Activated effector memory CD4-positive, alpha-beta T cell treated with anti-CD3 and anti-CD28 coated beads, Interleukin-2, amount 50 U/mL, for 16 hours (primary cell): ENCODE measurements around the gene KCNK13.
"Not testable (repeated sequence)": the region's sequence is repeated elsewhere in the genome, so short reads cannot be mapped to it uniquely, and the experiment has no call there.

Source experiments
- DNase-seq: peaks from one replicate; pipeline ENCODE4 v3.0.0-alpha.2; 2020

KCNK13 gene

DNA sequence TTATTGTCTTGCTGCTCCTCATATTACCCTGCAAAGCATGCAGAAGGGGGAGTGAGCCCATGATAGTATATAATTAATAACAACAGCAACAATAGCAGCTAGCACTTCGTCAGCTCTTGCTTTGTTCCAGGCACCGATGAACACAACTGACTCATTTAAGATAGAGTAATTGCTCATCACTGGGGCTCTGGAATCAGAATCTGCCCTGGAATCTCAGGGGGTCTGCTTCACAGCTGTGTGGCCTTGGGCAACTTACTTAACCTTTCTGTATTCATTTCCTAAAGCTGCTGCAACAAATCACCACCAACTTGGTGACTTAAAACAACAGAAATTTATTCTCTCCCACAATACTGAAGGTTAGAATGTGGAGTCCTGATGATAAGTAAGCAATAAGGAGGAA is 139.6 kb downstream of the KCNK13 start:
- no peak for DNase-seq

DNA sequence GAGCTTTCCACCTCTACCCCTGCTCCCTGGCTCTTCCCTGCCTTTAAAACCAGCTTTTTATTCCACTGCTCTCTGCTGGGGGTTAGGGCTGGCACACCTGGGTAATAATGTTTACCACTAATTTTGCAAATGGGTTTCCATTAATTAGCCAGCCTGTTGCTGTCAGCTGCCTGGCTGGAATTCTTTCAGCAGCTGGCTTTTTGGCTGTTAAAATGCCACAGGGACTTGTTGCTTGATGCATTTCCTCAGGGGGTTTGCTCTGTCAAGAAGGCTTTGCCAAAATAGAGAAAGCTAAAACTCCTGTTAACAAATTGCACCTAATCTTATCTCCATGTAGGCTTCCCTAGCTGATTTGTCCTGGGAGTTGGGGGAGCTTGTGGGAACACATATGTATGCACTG is 142.7 kb downstream of the KCNK13 start:
- DNase-seq = no peak

DNA sequence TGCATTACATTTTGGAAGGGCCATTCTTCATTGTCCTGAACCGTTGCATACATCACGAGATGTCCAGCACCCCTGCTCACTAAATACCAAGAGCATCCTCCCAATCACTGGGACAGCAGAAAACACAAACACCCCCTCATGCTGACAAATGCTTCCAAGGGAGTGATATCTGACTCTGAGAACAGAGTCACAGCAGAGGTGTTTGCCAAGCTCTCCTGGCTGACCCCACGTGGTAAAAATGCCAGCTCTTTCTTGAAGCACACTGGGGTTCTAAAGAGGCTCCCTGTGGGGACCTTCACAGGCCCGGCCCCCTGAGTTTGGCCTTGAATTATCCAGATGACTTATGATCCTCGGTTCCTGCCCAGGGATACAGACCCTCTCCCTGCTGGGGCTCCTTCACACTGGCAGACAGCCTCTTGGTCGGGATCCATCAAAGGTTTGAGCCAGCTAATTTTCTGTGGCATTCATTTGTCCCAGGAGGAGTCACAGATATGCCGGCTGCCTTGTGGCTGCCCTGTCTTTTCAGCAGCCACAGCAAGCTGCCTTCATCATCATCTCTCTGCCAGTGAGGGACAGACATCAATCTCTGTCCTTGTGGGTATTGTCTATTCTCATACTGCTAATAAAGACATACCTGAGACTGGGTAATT is 151.4 kb downstream of the KCNK13 start:
- no peak for DNase-seq

DNA sequence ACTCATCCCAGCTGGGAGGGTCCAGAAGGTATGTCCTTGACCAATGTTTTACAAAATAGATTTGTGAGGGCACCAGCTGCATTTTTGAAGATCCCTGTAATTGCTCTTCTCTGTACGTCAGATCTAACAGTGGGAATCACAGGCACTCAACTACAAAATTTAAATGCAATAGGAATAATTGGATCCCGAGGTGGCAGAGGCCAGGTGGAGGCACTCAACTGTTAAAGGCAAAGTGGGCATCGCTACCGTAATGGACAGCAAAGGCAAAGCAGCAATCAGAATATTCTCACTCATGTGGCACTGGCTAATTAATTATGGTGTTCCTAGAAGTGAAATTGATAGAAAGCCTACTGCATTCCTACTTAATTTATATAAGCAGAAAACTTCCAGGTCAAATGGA is 166.7 kb downstream of the KCNK13 start:
- DNase-seq = no peak

DNA sequence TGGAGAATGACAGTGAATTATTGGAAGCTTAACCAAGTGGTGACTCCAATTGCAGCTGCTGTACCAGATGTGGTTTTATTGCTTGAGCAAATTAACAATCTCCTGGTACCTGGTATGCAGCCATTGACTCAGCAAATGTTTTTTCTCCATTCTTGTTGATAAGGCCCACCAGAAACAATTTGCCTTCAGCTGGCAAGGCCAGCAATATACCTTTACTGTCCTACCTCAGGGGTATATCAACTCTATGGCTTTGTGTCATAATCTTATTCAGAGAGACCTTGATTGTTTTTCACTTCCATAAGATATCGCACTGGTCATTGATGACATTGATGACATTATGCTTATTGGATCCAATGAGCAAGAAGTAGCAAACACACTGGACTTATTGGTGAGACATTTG is 168.1 kb downstream of the KCNK13 start:
- not testable (repeated sequence) for DNase-seq
